IPS-18a (cell line): ENCODE data around the gene PDS5A.
"Not testable (repeated sequence)": the region's sequence is repeated elsewhere in the genome, so short reads cannot be mapped to it uniquely, and the experiment has no call there.

Source experiments
- H3K27ac ChIP-seq: one replicate; pipeline ENCODE4 v1.5.1; 2013; ENCODE audit warnings: low read length
- H3K27me3 ChIP-seq: one replicate; pipeline ENCODE4 v1.6.1; 2013; ENCODE audit warnings: mild to moderate bottlenecking, low read length; ENCODE audit not compliant: control insufficient read depth, insufficient read depth
- H3K36me3 ChIP-seq: one replicate; pipeline ENCODE4 v1.6.1; 2013; ENCODE audit warnings: low read depth, low read length; ENCODE audit not compliant: control insufficient read depth
- H3K4me1 ChIP-seq: one replicate; pipeline ENCODE4 v1.6.1; 2013; ENCODE audit warnings: low read depth, low read length; ENCODE audit not compliant: control insufficient read depth
- H3K4me3 ChIP-seq: one replicate; pipeline ENCODE4 v1.5.1; 2013; ENCODE audit warnings: low read length
- H3K9ac ChIP-seq: one replicate; pipeline ENCODE4 v1.6.1; 2013; ENCODE audit warnings: mild to moderate bottlenecking, low read length, moderate library complexity
- H3K9me3 ChIP-seq: one replicate; pipeline ENCODE4 v1.6.1; 2013; ENCODE audit warnings: low read depth, low read length; ENCODE audit not compliant: control insufficient read depth

The PDS5A gene

GRCh38 chr4:39977489-39978377 is at the start of gene PDS5A:
Gene PDS5A (minus strand): TSS chr4:39977911. CDS start chr4:39976577, 1,334 bp downstream.
- Histone ChIP-seq H3K4me3 (peak within 1 kb of the TSS; percentile 53), H3K9me3 (no peaks in the 10 kb centered on the region), H3K36me3 (peaks cover 16% of the 10 kb centered on the region), H3K9ac (peak within 1 kb of the TSS; percentile 91), H3K4me1 (peaks cover 10% of the 10 kb centered on the region), H3K27me3 (no peaks in the 10 kb centered on the region), H3K27ac (peak within 1 kb of the TSS; percentile 71)

- H3K9me3 ChIP-seq, H3K27ac ChIP-seq, H3K9ac ChIP-seq, H3K36me3 ChIP-seq, H3K4me3 ChIP-seq, H3K27me3 ChIP-seq, H3K4me1 ChIP-seq: not testable (repeated sequence)
Observed at GRCh38 chr4:40024049-40024448, 46.3 kb upstream of the PDS5A start.

DNA sequence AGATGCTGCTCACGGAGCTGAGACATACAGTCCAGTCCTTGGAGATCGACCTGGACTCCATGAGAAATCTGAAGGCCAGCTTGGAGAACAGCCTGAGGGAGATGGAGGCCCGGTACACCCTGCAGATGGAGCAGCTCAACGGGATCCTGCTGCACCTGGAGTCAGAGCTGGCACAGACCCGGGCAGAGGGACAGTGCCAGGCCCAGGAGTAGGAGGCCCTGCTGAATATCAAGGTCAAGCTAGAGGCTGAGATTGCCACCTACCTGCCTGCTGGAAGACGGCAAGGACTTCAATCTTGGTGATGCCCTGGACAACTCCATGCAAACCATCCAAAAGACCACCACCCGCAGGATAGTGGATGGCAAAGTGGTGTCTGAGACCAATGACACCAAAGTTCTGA is 43.4 kb upstream of the PDS5A start:
- H3K27me3 ChIP-seq, H3K9me3 ChIP-seq, H3K4me1 ChIP-seq, H3K27ac ChIP-seq, H3K4me3 ChIP-seq, H3K36me3 ChIP-seq, H3K9ac ChIP-seq: not testable (repeated sequence)

DNA sequence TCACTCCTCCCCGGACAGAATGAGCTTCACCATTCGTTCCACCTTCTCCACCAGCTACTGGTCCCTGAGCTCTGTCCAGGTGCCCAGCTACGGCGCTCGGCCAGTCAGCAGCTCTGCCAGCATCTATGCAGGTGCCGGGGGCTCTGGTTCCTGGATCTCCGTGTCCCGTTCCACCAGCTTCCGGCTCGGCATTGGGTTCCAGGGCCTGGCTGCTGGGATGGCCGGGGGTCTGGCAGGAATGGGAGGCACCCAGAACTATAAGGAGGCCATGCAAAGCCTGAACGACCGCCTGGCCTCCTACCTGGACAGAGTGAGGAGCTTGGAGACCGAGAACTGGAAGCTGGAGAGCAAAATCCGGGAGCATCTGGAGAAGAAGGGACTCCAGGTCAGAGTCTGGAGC is 42.5 kb upstream of the PDS5A start:
- no peaks in the 10 kb centered on the region for H3K36me3 ChIP-seq
- no peak overlapping the region for H3K4me3 ChIP-seq
- no peaks in the 10 kb centered on the region for H3K27me3 ChIP-seq
- H3K9me3 ChIP-seq, result no peaks in the 10 kb centered on the region
- no peak overlapping the region for H3K27ac ChIP-seq
- H3K9ac ChIP-seq, result no peak overlapping the region
- no peaks in the 10 kb centered on the region for H3K4me1 ChIP-seq

DNA sequence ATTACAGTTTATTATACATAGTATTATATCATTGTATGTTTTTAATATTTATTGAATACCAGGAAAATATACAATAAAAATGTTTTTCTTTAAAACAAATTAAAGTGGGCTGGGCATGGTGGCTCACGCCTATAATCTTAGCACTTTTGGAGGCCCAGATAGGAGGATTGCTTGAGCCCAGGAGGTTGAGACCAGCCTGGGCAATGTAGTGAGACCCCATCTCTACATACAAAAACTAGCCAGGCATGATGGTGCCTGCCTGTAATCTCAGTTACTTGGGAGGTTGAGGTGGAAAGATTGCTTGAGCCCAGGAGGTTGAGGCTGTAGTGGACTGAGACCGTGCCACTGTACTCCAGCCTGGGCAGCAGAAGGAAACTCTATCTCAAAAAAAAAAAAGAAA is 38.3 kb upstream of the PDS5A start:
- H3K27ac ChIP-seq, result no peak overlapping the region
- no peaks in the 10 kb centered on the region for H3K27me3 ChIP-seq
- H3K9me3 ChIP-seq, result no peaks in the 10 kb centered on the region
- H3K36me3 ChIP-seq, result no peaks in the 10 kb centered on the region
- no peak overlapping the region for H3K9ac ChIP-seq
- no peak overlapping the region for H3K4me3 ChIP-seq
- H3K4me1 ChIP-seq, result no peaks in the 10 kb centered on the region

DNA sequence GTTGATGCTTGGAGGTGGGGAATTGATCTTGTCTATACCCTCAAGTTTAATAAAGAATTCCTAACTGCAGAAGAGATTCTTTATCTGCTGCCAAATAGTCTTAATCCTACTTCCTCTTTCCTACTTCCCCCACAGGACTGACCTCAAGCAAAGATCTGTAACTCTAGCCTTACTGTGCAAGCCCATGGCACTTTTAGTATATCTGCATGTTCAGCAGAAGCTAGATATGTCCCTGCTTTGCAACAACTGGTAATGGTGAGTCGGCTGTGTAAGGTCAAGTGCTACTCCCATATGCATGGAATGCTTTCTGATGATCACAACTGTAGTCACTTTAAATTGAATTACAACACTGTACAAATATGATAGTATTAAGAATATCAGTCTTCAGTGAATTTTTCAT is 26.3 kb upstream of the PDS5A start:
- Histone ChIP-seq H3K27me3 (no peaks in the 10 kb centered on the region), H3K36me3 (no peaks in the 10 kb centered on the region), H3K9ac (no peak overlapping the region), H3K4me1 (no peaks in the 10 kb centered on the region), H3K4me3 (no peak overlapping the region), H3K9me3 (no peaks in the 10 kb centered on the region), H3K27ac (no peak overlapping the region)

DNA sequence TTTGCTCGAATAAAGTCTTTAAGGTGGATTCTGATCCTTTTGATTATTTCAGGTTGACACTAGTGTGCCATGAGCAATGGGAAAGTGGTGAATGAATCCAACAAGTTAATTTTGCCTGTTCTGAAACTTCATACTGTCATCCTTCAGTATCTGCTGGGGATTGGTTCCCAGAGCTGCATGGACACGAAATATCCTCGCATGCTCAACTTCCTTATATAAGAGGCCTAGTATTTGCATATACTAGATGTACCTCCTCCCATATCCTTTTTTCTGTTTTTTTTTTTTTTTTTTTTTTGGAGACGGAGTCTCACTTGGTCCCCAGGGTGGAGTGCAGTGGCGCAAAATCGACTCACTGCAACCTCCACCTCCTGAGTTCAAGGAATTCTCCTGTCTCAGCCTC is 23.0 kb upstream of the PDS5A start:
- no peak overlapping the region for H3K27ac ChIP-seq
- H3K27me3 ChIP-seq, result no peaks in the 10 kb centered on the region
- H3K9me3 ChIP-seq, result no peaks in the 10 kb centered on the region
- H3K36me3 ChIP-seq, result no peaks in the 10 kb centered on the region
- no peak overlapping the region for H3K9ac ChIP-seq
- no peak overlapping the region for H3K4me3 ChIP-seq
- no peaks in the 10 kb centered on the region for H3K4me1 ChIP-seq

GRCh38 chr4:39998659-39999345 is 21.1 kb upstream of the PDS5A start:
- Histone ChIP-seq H3K4me3 (no peak overlapping the region), H3K27me3 (no peaks in the 10 kb centered on the region), H3K27ac (no peak overlapping the region), H3K9ac (no peak overlapping the region), H3K4me1 (no peaks in the 10 kb centered on the region), H3K9me3 (no peaks in the 10 kb centered on the region), H3K36me3 (no peaks in the 10 kb centered on the region)

- Histone ChIP-seq H3K4me3 (no peak overlapping the region), H3K9ac (no peak overlapping the region), H3K27ac (no peak overlapping the region), H3K4me1 (no peaks in the 10 kb centered on the region), H3K36me3 (no peaks in the 10 kb centered on the region), H3K27me3 (no peaks in the 10 kb centered on the region), H3K9me3 (no peaks in the 10 kb centered on the region)
Observed at GRCh38 chr4:39996811-39997210, 19.1 kb upstream of the PDS5A start.

DNA sequence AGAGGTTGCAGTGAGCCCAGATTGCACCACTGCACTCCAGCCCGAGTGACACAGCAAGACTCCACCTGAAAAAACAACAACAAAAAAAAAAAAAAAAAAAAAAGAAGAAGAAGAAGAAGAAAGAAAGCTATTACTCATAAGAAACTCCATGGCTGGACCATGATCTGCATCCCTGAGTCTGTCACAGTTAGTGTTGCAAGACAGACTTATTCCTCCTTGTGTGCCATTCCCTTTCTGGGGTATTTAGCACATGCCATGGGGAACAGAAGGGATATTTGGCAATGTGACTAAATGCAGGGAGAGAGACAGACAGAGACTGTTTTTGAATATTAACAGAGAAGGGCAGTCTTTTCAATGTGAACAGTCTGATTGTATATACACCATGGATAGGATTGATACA is 16.7 kb upstream of the PDS5A start:
- H3K4me1 ChIP-seq, result no peaks in the 10 kb centered on the region
- no peaks in the 10 kb centered on the region for H3K36me3 ChIP-seq
- no peaks in the 10 kb centered on the region for H3K27me3 ChIP-seq
- H3K27ac ChIP-seq, result no peak overlapping the region
- H3K9ac ChIP-seq, result no peak overlapping the region
- no peak overlapping the region for H3K4me3 ChIP-seq
- no peaks in the 10 kb centered on the region for H3K9me3 ChIP-seq

DNA sequence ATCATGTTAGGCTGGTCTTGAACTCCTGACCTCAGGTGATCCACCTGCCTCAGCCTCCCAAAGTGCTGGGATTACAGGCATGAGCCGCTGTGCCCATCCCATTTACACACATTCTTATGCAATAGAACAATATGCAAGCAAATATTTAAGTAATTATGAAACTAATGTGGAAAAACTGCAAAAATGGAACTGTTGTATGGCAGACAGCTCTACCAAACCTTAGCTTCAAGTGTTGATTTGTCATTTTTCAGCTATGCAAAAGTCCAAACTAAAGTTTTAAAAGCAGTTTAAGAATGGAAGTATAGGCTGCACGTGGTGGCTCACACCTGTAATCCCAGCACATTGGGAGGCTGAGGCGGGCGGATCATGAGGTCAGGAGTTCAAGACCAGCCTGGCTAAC is 11.7 kb upstream of the PDS5A start:
- H3K4me1 ChIP-seq, H3K9ac ChIP-seq, H3K27me3 ChIP-seq, H3K36me3 ChIP-seq, H3K4me3 ChIP-seq, H3K27ac ChIP-seq, H3K9me3 ChIP-seq: not testable (repeated sequence)

- Histone ChIP-seq H3K9me3 (no peaks in the 10 kb centered on the region), H3K4me3 (no peak overlapping the region), H3K27me3 (no peaks in the 10 kb centered on the region), H3K9ac (no peak overlapping the region), H3K4me1 (no peaks in the 10 kb centered on the region), H3K27ac (no peak overlapping the region), H3K36me3 (no peaks in the 10 kb centered on the region)
Observed at GRCh38 chr4:39987485-39987884, 9.8 kb upstream of the PDS5A start.
